RWPE1 (cell line): ENCODE data around the gene TWF2.
A peak's percentile ranks its signal among the peaks of the same experiment; 100 is the strongest.

Experiments
- CTCF ChIA-PET: fragments of 350-600 bp; sonication (Branson Sonifier 250); formaldehyde crosslinking; extraction: SDS; loops from one replicate; lab custom pipeline; 2021; lab: Yijun Ruan, JAX
- POLR2A ChIA-PET: fragments of 400-600 bp; formaldehyde crosslinking; extraction: SDS; loops from one replicate; lab custom pipeline; 2020; ENCODE audit warnings: antibody characterized with exemption; ENCODE audit not compliant: low non-redundant PET; lab: Yijun Ruan, JAX
- DNase-seq: peaks from one replicate; pipeline ENCODE4 v3.0.0; 2012; ENCODE audit warnings: low spot score
- H3K27ac ChIP-seq: fragments of 450-650 bp; 2 replicates; pipeline ENCODE4 v1.5.1; 2017
- CTCF ChIP-seq: fragments of 450-650 bp; conservative IDR thresholded peaks from 2 replicates; pipeline ENCODE4 v1.5.1; 2017; ENCODE audit warnings: low read depth, mild to moderate bottlenecking

TWF2 gene

GRCh38 chr3:52227766-52228165, 11.2 kb downstream of the TWF2 start:
- CTCF ChIA-PET: no interaction called here
- peak overlapping the region; percentile 31 for H3K27ac ChIP-seq
- DNase-seq: no peak
- no peak for TF ChIP-seq CTCF
- POLR2A ChIA-PET: no interaction called here

DNA sequence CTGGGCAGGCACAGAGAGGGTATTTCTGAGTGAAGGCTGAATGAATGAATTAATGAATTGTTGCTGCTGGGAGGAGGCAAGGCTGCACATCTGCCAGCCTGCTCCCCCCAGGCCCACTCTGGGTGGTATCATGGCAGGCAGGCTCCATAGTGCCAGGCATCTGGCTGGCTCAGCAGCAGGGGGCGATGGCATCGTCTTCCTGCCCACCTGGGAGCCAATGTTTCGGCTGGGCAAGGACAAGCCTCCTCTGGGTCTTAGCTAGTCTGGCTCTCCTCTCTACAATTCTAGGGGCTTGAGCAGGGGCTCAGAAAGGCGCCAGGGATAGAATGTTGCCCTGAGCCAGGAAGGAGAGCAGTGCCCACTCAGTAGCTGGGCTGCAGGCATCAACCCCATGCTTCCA, 11.8 kb downstream of the TWF2 start:
- H3K27ac ChIP-seq: peak overlapping the region; percentile 31
- TF ChIP-seq CTCF: no peak
- POLR2A ChIA-PET: no interaction called here
- CTCF ChIA-PET: no interaction called here
- no peak for DNase-seq

- H3K27ac ChIP-seq: no peak overlapping the region
- DNase-seq: no peak
- ChIA-PET POLR2A (no interaction called here), CTCF (no interaction called here)
- TF ChIP-seq CTCF: no peak
Measured at GRCh38 chr3:52226229-52226817, 12.6 kb downstream of the TWF2 start.

GRCh38 chr3:52225452-52226228, 13.3 kb downstream of the TWF2 start, which contains the start of gene TLR9:
TSS of gene TLR9 (minus strand) at chr3:52225645. CDS start at chr3:52225529, 116 bp downstream.
- H3K27ac ChIP-seq: no peak within 1 kb of the TSS
- DNase-seq: no peak
- ChIA-PET CTCF (interaction anchor here (0.6 kb wide), 1 partner anchor 136 kb away, joined by 5 read pairs; no protein-coding TSS in a partner anchor), POLR2A (no interaction called here)
- no peak for TF ChIP-seq CTCF

DNA sequence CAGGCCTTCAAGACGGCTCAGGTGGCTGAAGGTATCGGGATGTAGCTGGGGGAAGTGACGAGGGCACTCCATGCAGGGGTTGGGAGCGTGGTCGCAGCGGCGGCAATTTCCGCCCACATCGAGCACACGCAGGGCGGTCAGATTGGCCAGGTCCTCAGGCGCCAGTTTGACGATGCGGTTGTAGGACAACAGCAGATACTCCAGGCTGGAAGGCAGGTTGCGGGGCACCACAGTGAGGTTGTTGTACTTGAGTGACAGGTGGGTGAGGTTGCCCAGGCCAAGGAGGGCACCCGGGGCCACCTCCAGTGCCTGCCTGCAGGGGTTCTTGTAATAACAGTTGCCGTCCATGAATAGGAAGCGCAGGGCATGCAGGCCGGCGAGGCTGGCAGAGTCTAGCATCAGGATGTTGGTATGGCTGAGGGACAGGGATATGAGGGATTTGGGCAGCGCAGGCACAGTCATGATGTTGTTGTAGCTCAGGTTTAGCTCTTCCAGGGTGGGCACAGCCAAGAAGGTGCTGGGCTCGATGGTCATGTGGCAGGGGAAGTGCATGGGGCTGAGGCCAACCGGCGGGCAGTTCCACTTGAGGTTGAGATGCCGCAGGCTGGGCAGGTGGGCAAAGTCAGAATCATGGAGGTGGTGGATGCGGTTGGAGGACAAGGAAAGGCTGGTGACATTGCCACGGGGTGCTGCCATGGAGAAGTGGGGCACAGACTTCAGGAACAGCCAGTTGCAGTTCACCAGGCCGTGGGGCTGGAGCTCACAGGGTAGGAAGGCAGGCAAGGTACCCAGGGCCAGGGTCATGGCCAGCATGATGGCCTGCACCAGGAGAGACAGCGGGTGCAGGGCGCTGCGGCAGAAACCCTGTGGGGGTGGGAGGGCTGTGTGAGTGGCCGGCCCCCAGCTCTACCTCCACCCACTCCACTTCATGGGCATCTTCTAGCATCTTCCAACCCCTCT, 15.2 kb downstream of the TWF2 start:
- DNase-seq: no peak
- ChIA-PET CTCF (interaction anchor here (0.6 to 1.0 kb wide), 3 partner anchors 7 to 222 kb away, joined by 3 to 5 read pairs (median 3); no protein-coding TSS in a partner anchor), POLR2A (no interaction called here)
- H3K27ac ChIP-seq: no peak overlapping the region
- no peak for TF ChIP-seq CTCF
